HL-60 (cell line): ENCODE data around the gene TMEM98.
"Not testable (repeated sequence)": the region's sequence is repeated elsewhere in the genome, so short reads cannot be mapped to it uniquely, and the experiment has no call there.

Source experiments
- DNase-seq, 2 experiments: peaks; one replicate each; pipeline ENCODE4 v3.0.0-alpha.2; 2010 to 2020; ENCODE audit warnings: low read depth in 1 of 2, low spot score in 1 of 2
- H3K27ac ChIP-seq: fragments of 250-450 bp; sonication (Bioruptor Pico); replicated peaks from 2 replicates; pipeline ENCODE4 v1.5.1; 2020; ENCODE audit warnings: mild to moderate bottlenecking, moderate library complexity
- H3K27me3 ChIP-seq: fragments of 250-450 bp; sonication (Bioruptor Pico); 2 replicates; pipeline ENCODE4 v1.5.1; 2021; ENCODE audit warnings: mild to moderate bottlenecking, moderate library complexity; ENCODE audit not compliant: insufficient read depth, poor library complexity, severe bottlenecking
- H3K4me3 ChIP-seq: replicated peaks from 2 replicates; pipeline ENCODE4 v1.5.1; 2011; ENCODE audit warnings: mild to moderate bottlenecking, control low read depth, low read length; ENCODE audit not compliant: insufficient read depth
- GABPA ChIP-seq: IDR thresholded peaks from 2 replicates; pipeline ENCODE4 v1.6.1; 2012; ENCODE audit warnings: low read depth
- POLR2AphosphoS5 ChIP-seq: IDR thresholded peaks from 2 replicates; pipeline ENCODE4 v1.6.1; 2012; ENCODE audit warnings: low read depth
- SPI1 ChIP-seq: IDR thresholded peaks from 2 replicates; pipeline ENCODE4 v1.6.1; 2012; ENCODE audit warnings: low read depth, mild to moderate bottlenecking, borderline replicate concordance
- TF ChIP-seq, protein P1 (sequence below): IDR thresholded peaks from one replicate; pipeline ENCODE4 v1.5.1; 2011; ENCODE audit warnings: low read length, control low read depth, inconsistent platforms; ENCODE audit not compliant: insufficient read depth
- TF ChIP-seq, protein P2 (sequence below): IDR thresholded peaks from 2 replicates; pipeline ENCODE4 v1.6.1; 2012; ENCODE audit warnings: low read depth; ENCODE audit not compliant: insufficient replicate concordance

The TMEM98 gene

DNA sequence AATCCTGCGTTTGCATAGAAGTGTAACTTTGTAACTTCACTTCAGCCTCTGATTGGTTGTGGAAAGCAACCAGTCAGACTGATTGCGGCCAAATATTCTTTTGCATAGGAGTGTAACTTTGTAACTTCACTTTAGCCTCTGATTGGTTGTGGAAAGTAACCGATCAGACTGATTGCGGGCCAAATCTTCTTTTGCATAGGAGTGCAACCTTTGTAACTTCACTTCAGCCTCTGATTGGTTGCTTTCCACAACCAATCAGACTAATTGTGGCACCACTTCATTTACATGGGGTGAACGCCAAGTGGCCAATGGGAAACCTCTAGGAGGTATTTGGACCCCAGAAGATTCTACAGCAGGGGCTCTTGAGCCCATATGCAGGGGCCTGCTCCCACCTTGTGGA is 1.8 kb upstream of the TMEM98 start:
- H3K27ac ChIP-seq: no peak overlapping the region
- H3K4me3 ChIP-seq: no peak overlapping the region

DNA sequence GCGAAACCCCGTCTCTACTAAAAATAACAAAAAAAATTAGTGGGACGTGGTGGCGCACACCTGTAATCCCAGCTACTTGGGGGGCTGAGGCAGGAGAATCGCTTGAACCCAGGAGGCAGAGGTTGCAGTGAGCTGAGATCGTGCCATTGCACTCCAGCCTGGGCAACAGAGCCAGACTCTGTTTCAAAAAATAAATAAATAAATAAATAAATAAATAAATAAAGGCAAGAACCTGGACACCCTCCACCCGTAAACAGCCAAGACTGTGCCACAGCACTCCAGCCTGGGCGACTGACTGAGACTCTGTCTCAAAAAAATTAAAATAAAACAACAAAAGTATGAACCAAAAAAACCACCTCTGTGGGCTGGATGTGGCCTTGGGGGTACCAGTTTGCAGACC is 1.2 kb upstream of the TMEM98 start:
- not testable (repeated sequence) for H3K4me3 ChIP-seq

More for the DNA sequence above, 1.8 kb upstream of the TMEM98 start:
- DNase-seq: no peak
- TF ChIP-seq SPI1 (no peak), POLR2AphosphoS5 (no peak), GABPA (no peak)
- TF ChIP-seq, protein P1, sequence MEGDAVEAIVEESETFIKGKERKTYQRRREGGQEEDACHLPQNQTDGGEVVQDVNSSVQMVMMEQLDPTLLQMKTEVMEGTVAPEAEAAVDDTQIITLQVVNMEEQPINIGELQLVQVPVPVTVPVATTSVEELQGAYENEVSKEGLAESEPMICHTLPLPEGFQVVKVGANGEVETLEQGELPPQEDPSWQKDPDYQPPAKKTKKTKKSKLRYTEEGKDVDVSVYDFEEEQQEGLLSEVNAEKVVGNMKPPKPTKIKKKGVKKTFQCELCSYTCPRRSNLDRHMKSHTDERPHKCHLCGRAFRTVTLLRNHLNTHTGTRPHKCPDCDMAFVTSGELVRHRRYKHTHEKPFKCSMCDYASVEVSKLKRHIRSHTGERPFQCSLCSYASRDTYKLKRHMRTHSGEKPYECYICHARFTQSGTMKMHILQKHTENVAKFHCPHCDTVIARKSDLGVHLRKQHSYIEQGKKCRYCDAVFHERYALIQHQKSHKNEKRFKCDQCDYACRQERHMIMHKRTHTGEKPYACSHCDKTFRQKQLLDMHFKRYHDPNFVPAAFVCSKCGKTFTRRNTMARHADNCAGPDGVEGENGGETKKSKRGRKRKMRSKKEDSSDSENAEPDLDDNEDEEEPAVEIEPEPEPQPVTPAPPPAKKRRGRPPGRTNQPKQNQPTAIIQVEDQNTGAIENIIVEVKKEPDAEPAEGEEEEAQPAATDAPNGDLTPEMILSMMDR: no peak
- TF ChIP-seq, protein P2, sequence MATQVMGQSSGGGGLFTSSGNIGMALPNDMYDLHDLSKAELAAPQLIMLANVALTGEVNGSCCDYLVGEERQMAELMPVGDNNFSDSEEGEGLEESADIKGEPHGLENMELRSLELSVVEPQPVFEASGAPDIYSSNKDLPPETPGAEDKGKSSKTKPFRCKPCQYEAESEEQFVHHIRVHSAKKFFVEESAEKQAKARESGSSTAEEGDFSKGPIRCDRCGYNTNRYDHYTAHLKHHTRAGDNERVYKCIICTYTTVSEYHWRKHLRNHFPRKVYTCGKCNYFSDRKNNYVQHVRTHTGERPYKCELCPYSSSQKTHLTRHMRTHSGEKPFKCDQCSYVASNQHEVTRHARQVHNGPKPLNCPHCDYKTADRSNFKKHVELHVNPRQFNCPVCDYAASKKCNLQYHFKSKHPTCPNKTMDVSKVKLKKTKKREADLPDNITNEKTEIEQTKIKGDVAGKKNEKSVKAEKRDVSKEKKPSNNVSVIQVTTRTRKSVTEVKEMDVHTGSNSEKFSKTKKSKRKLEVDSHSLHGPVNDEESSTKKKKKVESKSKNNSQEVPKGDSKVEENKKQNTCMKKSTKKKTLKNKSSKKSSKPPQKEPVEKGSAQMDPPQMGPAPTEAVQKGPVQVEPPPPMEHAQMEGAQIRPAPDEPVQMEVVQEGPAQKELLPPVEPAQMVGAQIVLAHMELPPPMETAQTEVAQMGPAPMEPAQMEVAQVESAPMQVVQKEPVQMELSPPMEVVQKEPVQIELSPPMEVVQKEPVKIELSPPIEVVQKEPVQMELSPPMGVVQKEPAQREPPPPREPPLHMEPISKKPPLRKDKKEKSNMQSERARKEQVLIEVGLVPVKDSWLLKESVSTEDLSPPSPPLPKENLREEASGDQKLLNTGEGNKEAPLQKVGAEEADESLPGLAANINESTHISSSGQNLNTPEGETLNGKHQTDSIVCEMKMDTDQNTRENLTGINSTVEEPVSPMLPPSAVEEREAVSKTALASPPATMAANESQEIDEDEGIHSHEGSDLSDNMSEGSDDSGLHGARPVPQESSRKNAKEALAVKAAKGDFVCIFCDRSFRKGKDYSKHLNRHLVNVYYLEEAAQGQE: no peak
- H3K27me3 ChIP-seq: peaks cover 17% of the 10 kb centered on the region

DNA sequence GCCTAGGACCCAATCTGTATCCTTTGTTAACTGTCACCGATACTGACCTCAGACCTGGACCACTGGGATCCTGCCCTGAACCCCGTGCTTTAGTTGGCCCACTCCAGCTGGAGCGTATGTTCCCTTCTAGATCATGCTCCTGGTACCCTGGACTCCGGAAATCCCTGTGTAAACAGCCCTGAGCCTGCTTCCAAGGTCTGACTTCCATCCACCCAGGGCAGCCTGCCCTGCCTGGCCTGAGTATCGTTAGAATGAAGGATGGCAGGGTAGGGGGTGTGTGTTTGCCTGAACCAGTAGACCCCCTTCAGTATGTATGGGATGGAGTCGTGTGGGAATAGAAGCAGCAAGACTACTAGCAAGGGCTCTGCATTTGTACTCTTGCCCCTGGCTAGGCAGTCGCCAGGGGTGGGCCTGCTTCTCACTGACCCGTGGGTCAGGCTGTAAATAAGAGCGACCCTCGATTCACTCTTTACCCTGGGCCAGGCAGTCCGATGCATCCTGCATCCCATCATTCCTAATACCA is 691 bp upstream of the TMEM98 start:
- TF ChIP-seq, protein P1: no peak
- TF ChIP-seq POLR2AphosphoS5 (no peak), GABPA (no peak), SPI1 (no peak)
- TF ChIP-seq, protein P2: no peak
- no peak overlapping the region for H3K27ac ChIP-seq
- DNase-seq: no peak
- H3K4me3 ChIP-seq: no peak overlapping the region
- H3K27me3 ChIP-seq: peaks cover 17% of the 10 kb centered on the region

More for the DNA sequence above, 1.2 kb upstream of the TMEM98 start:
- H3K27me3 ChIP-seq: peaks cover 17% of the 10 kb centered on the region
- not testable (repeated sequence) for DNase-seq, H3K27ac ChIP-seq

DNA sequence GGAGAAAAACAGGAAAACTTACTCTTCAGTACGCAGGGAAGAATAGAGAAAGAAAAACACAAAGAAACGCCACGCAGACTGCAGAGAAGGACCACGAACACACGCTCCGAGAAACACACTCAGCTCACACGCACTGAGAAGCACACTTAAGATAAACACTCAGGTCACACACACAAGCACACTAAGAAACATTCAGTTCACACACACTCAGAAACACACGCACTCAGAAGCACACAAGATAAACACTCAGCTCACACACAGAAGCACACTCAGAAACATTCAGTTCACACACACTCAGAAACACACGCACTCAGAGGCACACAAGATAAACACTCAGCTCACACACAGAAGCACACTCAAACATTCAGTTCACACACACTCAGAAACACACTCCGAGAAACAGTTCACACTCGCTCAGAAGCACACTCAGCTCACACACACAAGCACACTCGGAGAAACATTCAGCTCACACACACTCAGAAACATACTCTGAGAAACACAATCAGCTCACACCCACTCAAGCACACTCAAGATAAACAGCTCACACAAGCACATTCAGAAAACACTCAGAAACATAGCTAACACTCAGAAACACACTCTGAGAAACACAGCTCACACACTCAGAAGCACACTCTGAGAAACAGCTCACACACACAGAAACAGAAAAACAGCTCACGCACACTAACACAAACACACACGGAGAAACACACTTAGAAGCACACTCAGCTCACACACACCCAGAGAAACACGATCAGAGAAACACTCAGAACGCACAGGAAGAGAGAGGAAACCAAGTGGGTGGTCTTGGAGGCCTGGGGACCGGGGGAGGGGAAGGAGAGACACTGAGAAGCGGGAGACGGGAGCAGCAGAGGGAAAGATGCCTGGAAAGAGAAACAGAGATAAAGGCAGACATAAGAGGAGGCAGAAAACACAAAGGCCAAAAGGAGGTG is 908 bp downstream of the TMEM98 start:
- H3K27ac ChIP-seq: no peak overlapping the region

More for the DNA sequence above, 908 bp downstream of the TMEM98 start:
- DNase-seq: no peak
- Histone ChIP-seq H3K4me3 (no peak overlapping the region), H3K27me3 (peaks cover 17% of the 10 kb centered on the region)
- TF ChIP-seq, protein P2: no peak
- TF ChIP-seq, protein P1: no peak
- no peak for TF ChIP-seq POLR2AphosphoS5
- TF ChIP-seq SPI1: no peak
- no peak for TF ChIP-seq GABPA
